Measurements from ENCODE around the gene ANAPC13. TPM values are rescaled to one million over a fixed set of nuclear protein-coding genes. Genes with fewer than 3 reads are reported as not detected.

ANAPC13 gene, protein sequence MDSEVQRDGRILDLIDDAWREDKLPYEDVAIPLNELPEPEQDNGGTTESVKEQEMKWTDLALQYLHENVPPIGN
- total RNA-seq: 10 to 100 TPM; 21.3 to 36.3 TPM

DNA sequence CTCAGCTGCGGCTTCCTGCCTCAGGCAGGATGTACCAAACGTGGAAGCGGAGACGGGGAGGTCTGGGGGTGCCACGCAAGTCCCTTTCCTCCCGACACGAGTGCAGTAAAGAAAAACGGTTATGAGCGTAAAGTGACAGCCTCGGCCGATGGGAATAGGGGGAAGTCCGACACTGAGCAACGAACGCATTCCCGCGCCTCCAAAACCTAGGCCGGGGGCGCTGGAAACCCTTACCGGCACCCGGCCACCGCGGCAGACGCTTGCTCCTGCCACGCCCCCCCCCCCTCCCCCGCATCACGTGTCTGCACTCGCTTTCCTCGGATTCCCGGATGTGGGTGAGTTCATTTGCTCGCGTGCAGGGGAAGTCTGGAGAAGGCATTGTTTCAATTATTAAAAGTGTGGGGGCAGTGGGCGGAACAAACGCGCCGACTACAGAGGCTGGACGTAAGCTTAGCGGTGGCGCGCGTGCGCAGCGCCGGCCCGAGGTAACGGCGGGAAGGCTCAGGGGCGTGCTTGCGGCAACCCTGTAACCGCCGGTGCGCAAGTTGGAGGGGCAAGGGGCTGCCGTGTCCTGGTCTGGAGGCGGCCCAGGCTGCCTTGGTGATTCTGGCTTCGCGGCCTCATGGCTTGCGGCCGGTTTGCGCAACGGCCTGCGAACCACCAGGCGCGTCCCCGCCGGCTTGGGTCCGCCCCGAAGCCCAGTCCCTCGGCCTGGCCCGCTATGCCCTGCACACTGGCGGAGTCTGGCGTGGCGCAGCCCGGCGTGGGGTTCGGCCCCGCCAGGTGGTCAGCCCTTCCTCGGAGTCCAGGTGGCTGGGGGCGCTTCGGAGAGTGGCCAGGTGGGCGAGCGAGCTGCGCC is at the start of gene ANAPC13, which contains the start of gene CEP63:
Gene ANAPC13 (minus strand): TSS at position 268 of the 859 bp plus-strand sequence. CDS start 3,081 bp downstream, outside the sequence.
Gene CEP63 (plus strand): TSS at position 340 of the 859 bp plus-strand sequence. CDS start 9,264 bp downstream, outside the sequence.
- TF ChIP-seq, protein P1, sequence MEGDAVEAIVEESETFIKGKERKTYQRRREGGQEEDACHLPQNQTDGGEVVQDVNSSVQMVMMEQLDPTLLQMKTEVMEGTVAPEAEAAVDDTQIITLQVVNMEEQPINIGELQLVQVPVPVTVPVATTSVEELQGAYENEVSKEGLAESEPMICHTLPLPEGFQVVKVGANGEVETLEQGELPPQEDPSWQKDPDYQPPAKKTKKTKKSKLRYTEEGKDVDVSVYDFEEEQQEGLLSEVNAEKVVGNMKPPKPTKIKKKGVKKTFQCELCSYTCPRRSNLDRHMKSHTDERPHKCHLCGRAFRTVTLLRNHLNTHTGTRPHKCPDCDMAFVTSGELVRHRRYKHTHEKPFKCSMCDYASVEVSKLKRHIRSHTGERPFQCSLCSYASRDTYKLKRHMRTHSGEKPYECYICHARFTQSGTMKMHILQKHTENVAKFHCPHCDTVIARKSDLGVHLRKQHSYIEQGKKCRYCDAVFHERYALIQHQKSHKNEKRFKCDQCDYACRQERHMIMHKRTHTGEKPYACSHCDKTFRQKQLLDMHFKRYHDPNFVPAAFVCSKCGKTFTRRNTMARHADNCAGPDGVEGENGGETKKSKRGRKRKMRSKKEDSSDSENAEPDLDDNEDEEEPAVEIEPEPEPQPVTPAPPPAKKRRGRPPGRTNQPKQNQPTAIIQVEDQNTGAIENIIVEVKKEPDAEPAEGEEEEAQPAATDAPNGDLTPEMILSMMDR (IDR thresholded peaks at IDR 0.05): peak in 1 of 7 experiments; percentile 14
- TF ChIP-seq POLR2A (IDR thresholded peaks at IDR 0.05): peak; percentile 33 to 89 (median 85)
- peak within 1 kb of the TSS; percentile 68 to 94 for H3K4me3 ChIP-seq

DNA sequence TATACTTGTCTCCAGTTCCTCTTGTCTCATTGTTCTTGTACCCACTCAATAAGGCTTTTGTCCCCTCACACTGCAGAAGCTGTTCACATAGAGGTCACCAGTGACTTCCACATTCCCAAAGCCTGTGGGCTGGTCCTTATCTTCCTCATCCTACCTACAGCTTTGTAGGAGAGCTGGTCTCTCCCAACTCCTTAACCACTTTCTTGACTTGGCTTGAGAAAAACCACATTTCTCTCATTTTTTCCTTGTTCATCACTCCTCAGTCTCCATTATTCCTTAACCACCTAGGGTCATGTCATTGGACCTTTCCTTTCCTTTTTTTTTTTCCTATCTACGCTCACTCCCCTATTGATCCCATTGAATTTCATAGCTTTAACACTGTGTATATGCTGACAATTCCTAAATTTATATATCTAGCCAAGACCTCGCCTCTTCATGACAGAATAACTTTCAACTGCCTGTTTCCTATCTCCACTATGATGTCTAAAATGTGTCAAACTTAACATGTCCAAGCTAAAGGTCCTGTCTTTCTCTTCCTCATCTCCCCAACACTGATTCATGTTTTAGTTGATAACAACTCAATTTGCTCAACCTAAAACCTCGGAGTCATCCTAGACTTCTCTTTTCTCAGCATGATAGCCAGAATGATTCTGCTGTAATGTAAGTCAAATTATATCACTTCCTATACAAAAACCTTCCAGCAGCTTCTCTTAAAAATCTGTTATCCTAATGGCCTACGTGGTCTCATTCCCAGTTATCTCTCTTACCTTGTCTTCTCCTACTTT is 49.6 kb upstream of the ANAPC13 start:
- intact Hi-C loops (cut with DNase I): no loop called here
- no peak for TF ChIP-seq POLR2A (IDR thresholded peaks at IDR 0.05)
- TF ChIP-seq, protein P1 (IDR thresholded peaks at IDR 0.05): no peak
- no peak overlapping the region for H3K27ac ChIP-seq
- WGBS, 2 donors: 89 to 97% methylated on average over 4 of the region's 4 CpGs
- H3K27me3 ChIP-seq: no peaks in the 10 kb centered on the region
- H3K4me3 ChIP-seq: no peak overlapping the region
- no peaks in the 10 kb centered on the region for H3K9me3 ChIP-seq
- no peaks in the 10 kb centered on the region for H3K4me1 ChIP-seq
- ATAC-seq: no peak
- DNase-seq: no peak
- H3K36me3 ChIP-seq (replicated peaks in 1 of 2; ENCODE audit: insufficient read depth in 1 of 2, low read depth in 2 of 2): peaks cover 0 to 6% of the 10 kb centered on the region in 2 donors

More for the DNA sequence above, at the start of gene ANAPC13, which contains the start of gene CEP63:
- peaks cover 48% of the 10 kb centered on the region for H3K4me1 ChIP-seq
- WGBS, 2 donors: 0 to 1% methylated on average over 30 to 72 of the region's 81 CpGs
- peak; percentile 91 for ATAC-seq
- peaks cover 9% of the 10 kb centered on the region in 2 donors for H3K36me3 ChIP-seq (replicated peaks in 1 of 2; ENCODE audit: insufficient read depth in 1 of 2, low read depth in 2 of 2)
- intact Hi-C loops (cut with DNase I): no loop called here
- DNase-seq: peak; percentile 94 to 98 (median 96)
- H3K27ac ChIP-seq: peak within 1 kb of the TSS; percentile 87 to 99 (median 94)
- no peaks in the 10 kb centered on the region for H3K27me3 ChIP-seq
- H3K9me3 ChIP-seq: no peaks in the 10 kb centered on the region

DNA sequence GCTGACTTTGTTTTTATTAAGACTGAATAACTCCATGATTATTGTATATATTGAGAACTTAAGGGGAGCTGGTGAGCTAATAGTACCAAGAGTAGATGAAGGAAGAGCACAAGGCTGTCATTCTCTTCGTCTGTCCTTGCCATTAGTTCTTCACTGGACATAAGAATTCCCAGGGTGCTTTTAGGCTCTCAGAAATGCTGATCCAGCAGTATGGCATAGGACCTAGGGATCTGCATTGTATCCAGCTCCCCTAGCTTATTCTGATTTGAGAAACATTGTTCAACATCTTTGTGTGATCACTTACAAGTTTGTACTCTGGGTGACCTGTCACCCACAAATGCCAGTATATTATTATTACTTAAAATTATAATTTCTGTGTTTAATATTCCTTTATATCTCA is 47.7 kb upstream of the ANAPC13 start:
- Histone ChIP-seq H3K27me3 (no peaks in the 10 kb centered on the region), H3K9me3 (no peaks in the 10 kb centered on the region), H3K4me3 (no peak overlapping the region), H3K36me3 (replicated peaks in 1 of 2; ENCODE audit: insufficient read depth in 1 of 2, low read depth in 2 of 2) (peaks cover 0 to 6% of the 10 kb centered on the region in 2 donors), H3K27ac (no peak overlapping the region), H3K4me1 (no peaks in the 10 kb centered on the region)
- intact Hi-C loops (cut with DNase I): no loop called here
- WGBS, 2 donors: 47 to 75% methylated on average over 1 of the region's 1 CpG
- ATAC-seq (no peak), DNase-seq (no peak)
- TF ChIP-seq POLR2A (IDR thresholded peaks at IDR 0.05): no peak
- TF ChIP-seq, protein P1 (IDR thresholded peaks at IDR 0.05): no peak

DNA sequence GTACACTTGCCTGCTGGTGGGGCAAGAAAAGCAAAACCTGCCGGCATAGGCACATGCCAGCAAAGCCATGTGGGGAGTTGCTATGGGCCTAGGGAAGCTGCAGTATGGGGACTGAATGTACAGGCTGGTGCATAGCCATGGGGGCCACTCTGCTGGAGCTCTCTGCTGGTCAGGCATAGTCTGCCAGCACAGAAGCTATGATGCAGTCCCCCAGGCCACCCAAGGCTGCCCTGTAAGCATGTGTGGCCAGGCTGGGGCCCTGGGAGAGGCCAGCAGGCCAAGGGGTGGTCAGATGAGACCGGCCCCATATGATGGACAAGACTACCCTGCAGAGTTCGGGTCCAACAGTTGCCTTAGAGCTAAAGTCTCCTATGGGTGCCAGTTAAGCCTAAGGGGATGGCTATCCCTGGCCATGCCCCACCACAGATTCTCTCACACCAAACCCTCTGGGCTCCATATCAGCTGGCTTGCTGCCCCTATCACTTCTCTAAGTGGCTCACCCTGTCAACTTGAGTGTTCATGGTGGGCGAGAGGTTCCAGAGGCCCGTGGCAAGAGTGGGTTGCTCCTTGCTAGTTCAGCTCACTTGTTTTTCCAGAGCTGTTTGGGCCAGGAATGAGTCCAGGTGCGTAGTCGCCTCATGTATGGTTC is 41.9 kb upstream of the ANAPC13 start:
- Histone ChIP-seq H3K9me3 (peaks cover 0 to 5% (median 0%) of the 10 kb centered on the region in 3 donors), H3K36me3 (replicated peaks in 1 of 2; ENCODE audit: insufficient read depth in 1 of 2, low read depth in 2 of 2) (no peaks in the 10 kb centered on the region), H3K4me1 (no peaks in the 10 kb centered on the region), H3K4me3 (no peak overlapping the region), H3K27me3 (no peaks in the 10 kb centered on the region), H3K27ac (no peak overlapping the region)
- intact Hi-C loops (cut with DNase I): no loop called here
- no peak for DNase-seq
- ATAC-seq: no peak
- no peak for TF ChIP-seq POLR2A (IDR thresholded peaks at IDR 0.05)
- TF ChIP-seq, protein P1 (IDR thresholded peaks at IDR 0.05): no peak
- WGBS, 2 donors: 92 to 98% methylated on average over 5 to 6 of the region's 7 CpGs

Data from body of pancreas (tissue), 4 donors.